Erythroblast (primary cell): ENCODE data around the gene RING1.

Experiments used
- DNase-seq, 2 experiments: peaks; one replicate each; lab custom pipeline; 2025; lab: John Stamatoyannopoulos, UW
- GATA1 ChIP-seq: IDR thresholded peaks from 2 replicates; pipeline ENCODE4 v1.6.1; 2011; ENCODE audit warnings: low read depth, mild to moderate bottlenecking, control low read depth, low read length, moderate library complexity
- POLR2A ChIP-seq: IDR thresholded peaks from 2 replicates; pipeline ENCODE4 v1.6.1; 2011; ENCODE audit warnings: mild to moderate bottlenecking, low read length

Gene RING1

DNA sequence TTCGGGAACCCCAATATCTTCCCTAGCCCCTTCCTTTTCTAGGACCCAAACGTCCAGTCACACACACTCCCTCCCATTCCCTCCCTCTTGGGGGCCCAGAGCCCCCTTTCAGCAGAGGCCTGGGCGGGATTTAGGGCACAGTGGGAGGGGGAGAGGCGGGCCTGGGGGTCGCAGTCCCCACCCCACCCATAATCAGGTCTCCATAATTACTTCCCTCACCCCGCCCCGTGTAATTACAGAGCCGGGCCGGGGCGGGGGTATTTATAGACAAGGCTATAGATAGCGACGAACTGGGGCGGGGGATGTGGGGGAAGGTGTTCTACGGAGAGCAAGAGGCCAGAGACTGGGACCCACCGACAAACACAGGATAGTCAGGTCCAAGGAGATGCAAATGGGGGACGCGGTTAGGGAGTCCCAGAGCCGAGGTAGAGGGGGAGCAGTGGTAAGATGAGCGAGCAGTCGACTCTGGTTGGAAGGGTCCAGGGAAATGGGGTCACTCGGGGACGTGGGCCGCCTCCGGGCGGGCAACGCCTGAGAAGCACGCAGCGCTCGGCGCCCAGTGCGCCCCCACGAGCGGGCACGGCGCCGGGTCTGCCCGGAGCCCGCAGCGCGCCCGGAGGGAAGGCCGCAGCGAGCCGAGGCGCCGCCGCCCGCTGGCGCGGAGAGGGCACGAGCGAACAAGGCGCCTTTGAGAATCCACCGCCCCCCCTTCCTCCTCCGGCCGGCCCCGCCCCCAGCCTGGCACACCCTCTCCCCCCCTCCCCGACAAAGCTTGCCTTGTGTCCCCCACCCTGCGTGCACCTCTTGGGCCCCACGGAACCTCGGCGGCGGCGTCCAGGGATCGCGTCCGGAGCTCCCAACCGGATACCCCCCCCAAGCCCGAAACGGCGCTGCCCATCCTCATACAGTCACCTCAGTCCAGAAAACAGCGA, 15.4 kb upstream of the RING1 start:
- peak in 1 of 2 experiments; percentile 10 for DNase-seq
- no peak for TF ChIP-seq GATA1
- TF ChIP-seq POLR2A, result no peak

GRCh38 chr6:33193619-33194018, 14.7 kb upstream of the RING1 start:
- TF ChIP-seq POLR2A (no peak), GATA1 (no peak)
- no peak for DNase-seq

GRCh38 chr6:33194431-33194979, 13.8 kb upstream of the RING1 start:
- no peak for TF ChIP-seq POLR2A
- TF ChIP-seq GATA1, result no peak
- no peak for DNase-seq

GRCh38 chr6:33195304-33196165, 12.8 kb upstream of the RING1 start:
- DNase-seq, result peak; percentile 10 to 17
- TF ChIP-seq GATA1 (no peak), POLR2A (no peak)

- no peak for TF ChIP-seq POLR2A
- TF ChIP-seq GATA1, result no peak
- DNase-seq, result peak; percentile 75 to 80
Observed at GRCh38 chr6:33197431-33198048, 10.8 kb upstream of the RING1 start.

- DNase-seq, result no peak
- TF ChIP-seq GATA1 (no peak), POLR2A (no peak)
Observed at GRCh38 chr6:33198159-33198852, 10.0 kb upstream of the RING1 start.

DNA sequence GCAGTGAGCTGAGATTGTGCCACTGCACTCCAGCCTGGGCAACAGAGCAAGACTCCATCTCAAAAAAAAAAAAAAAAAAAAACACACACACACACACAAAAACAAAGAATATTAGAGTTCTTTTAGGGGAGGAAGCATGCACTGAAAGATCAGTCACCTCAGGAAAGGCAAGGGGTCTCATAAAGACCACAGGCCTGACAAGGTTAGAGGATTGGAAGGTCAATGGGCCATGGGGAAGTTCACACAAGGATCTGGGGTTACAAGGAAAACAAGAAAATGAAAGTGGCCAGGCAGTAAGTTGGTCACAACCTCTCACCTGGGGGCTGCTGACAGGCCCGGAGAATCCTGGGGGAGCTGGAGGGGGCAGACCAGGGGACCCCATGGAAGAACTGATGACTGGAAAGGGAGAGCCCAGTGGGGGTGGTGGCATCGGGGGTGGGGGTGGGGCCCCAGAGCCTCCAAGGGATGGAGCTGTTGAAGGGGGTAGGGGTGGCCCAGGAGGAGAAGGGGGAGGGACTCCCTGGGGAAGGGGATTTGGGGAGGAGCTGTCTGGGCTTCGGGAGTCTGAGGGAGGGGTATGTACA, 9.4 kb upstream of the RING1 start:
- TF ChIP-seq POLR2A (no peak), GATA1 (no peak)

GRCh38 chr6:33199687-33200218, 8.5 kb upstream of the RING1 start:
- no peak for TF ChIP-seq POLR2A
- no peak for TF ChIP-seq GATA1

More for the DNA sequence above, 9.4 kb upstream of the RING1 start:
- DNase-seq, result no peak

DNA sequence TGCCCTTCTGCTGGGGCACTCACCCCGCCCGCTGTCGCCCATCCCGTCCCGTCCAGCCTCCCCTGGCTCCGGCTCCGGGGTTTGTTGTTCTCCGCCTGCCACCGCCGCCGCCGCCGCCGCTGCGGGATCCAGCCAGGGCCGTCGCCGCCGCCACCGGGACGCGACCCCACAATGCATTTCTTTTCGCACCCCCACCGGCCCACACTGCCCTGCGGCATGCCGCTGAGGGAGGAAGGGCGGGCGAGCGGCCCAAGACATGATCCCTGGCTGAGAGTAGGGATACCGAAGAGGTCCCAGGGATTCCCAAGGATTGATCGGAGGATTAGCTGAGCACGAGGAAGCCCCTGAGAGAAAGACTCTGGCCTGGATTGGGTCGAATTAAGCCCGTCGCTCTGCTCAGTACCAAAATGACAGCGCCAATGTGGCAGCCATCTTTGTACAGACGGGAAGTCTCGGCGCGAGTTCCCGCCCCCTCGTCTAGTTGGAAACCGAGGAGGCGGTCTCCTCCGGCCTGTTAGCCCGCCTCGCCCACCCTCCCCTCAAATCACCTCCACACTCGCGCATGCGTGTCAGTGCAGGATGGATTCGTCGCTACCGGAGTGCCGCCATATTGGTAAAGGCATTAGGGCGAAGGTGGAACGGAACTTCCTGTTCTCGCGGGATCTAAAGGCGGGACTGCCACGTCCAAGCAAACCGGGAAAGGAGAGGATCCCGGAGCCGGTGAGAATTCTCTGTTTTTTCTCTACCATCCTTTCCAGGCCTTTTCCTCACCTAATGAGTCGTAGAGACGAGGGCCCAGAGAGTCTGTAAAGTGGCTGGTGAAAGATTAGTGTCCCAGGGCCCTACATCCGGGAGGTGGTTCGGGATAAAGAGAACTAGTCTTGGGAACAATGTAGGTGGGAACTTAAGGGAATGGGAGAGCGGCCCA, 7.8 kb upstream of the RING1 start, which contains the start of the genes RXRB and SLC39A7:
Gene RXRB, minus strand, starts transcription at position 447 of the 928 bp plus-strand sequence. Its CDS starts 189 bp downstream, at position 258.
Gene SLC39A7, plus strand, starts transcription at position 649 of the 928 bp plus-strand sequence. CDS start 379 bp downstream, outside the sequence.
- DNase-seq, result peak; percentile 99
- peak; percentile 95 for TF ChIP-seq POLR2A
- TF ChIP-seq GATA1, result no peak

More at GRCh38 chr6:33199687-33200218, 8.5 kb upstream of the RING1 start:
- DNase-seq, result peak; percentile 91 to 95

DNA sequence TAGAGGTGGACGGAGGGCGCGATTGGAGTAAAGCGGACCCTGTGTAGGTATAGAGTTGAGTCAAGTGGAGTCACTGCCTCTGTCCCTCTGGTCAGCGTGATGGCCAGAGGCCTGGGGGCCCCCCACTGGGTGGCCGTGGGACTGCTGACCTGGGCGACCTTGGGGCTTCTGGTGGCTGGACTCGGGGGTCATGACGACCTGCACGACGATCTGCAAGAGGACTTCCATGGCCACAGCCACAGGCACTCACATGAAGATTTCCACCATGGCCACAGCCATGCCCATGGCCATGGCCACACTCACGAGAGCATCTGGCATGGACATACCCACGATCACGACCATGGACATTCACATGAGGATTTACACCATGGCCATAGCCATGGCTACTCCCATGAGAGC, 7.2 kb upstream of the RING1 start:
- peak in 1 of 2 experiments; percentile 62 for DNase-seq
- TF ChIP-seq POLR2A (no peak), GATA1 (no peak)

- no peak for DNase-seq
- TF ChIP-seq GATA1, result no peak
- TF ChIP-seq POLR2A, result no peak
Observed at GRCh38 chr6:33201935-33202334, 6.4 kb upstream of the RING1 start.
